Bronchial epithelial cell (primary cell): ENCODE results near the gene CCDC141. TPM values are rescaled to one million over a fixed set of nuclear protein-coding genes. Genes with fewer than 3 reads are reported as not detected.
A peak's percentile ranks its signal among the peaks of the same experiment; 100 is the strongest.

Experiments
- DNase-seq: peaks from one replicate; pipeline ENCODE4 v3.0.0-alpha.2; 2010; ENCODE audit warnings: low read depth
- FAIRE-seq: peaks from 2 replicates; lab custom pipeline; 2011; peaks lifted over from hg19 to GRCh38; lab: Jason Lieb, UNC
- H3K27me3 ChIP-seq: 2 replicates; pipeline ENCODE4 v1.5.1; 2011; ENCODE audit warnings: low read length; ENCODE audit not compliant: control insufficient read depth, insufficient read depth
- H3K36me3 ChIP-seq: 2 replicates; pipeline ENCODE4 v1.5.1; 2011; ENCODE audit warnings: low read length; ENCODE audit not compliant: control insufficient read depth, insufficient read depth
- H3K4me3 ChIP-seq: 2 replicates; pipeline ENCODE4 v1.5.1; 2011; ENCODE audit warnings: mild to moderate bottlenecking, low read depth, low read length, control low read depth
- CTCF ChIP-seq: IDR thresholded peaks from 2 replicates; pipeline ENCODE4 v1.5.1; 2011; ENCODE audit warnings: mild to moderate bottlenecking, moderate library complexity, low read length, control low read depth, inconsistent platforms; ENCODE audit not compliant: insufficient read depth, severe bottlenecking
- total RNA-seq: library from RNA; depleted of rRNA; stranded (reverse); fragments of >200 nt; gene quantifications from 2 replicates; pipeline ENCODE4 v1.2.1, GENCODE V29; 2014

The CCDC141 gene
- total RNA-seq, 1 donor from 2014 or later, result not detected

GRCh38 chr2:179031731-179032408, 18.1 kb downstream of the CCDC141 start:
- Histone ChIP-seq H3K4me3 (no peak overlapping the region), H3K36me3 (no peaks in the 10 kb centered on the region), H3K27me3 (no peaks in the 10 kb centered on the region)
- DNase-seq (no peak), FAIRE-seq (no peak)
- no peak for TF ChIP-seq CTCF

DNA sequence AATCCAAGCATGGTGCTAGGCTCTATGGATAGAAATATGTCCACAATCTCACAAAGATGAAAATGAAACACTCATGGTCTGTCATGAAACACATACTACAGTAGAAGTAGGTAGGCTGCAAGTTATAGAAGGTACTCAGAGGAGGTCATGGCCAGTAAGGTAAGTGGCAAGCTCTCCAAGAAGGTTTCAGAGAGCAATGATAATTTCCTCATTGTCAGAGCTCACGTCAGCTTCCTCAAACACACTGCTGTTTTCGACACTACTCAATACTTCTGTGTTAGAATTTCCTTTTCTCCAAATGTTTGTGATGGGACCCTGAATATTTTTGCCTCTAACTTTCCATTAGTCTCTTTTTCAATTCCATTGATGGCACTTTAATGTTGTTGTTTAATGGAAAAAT, 25.5 kb downstream of the CCDC141 start:
- FAIRE-seq (no peak), DNase-seq (no peak)
- H3K27me3 ChIP-seq, result no peaks in the 10 kb centered on the region
- no peaks in the 10 kb centered on the region for H3K36me3 ChIP-seq
- no peak for TF ChIP-seq CTCF
- H3K4me3 ChIP-seq, result no peak overlapping the region

- DNase-seq (no peak), FAIRE-seq (no peak)
- H3K36me3 ChIP-seq, result no peaks in the 10 kb centered on the region
- H3K4me3 ChIP-seq, result no peak overlapping the region
- H3K27me3 ChIP-seq, result no peaks in the 10 kb centered on the region
- TF ChIP-seq CTCF, result no peak
Observed at GRCh38 chr2:179022685-179023084, 27.3 kb downstream of the CCDC141 start.

GRCh38 chr2:179021258-179021657, 28.7 kb downstream of the CCDC141 start:
- H3K27me3 ChIP-seq, result no peaks in the 10 kb centered on the region
- TF ChIP-seq CTCF, result no peak
- FAIRE-seq, result no peak
- H3K36me3 ChIP-seq, result no peaks in the 10 kb centered on the region
- no peak overlapping the region for H3K4me3 ChIP-seq
- DNase-seq, result no peak

DNA sequence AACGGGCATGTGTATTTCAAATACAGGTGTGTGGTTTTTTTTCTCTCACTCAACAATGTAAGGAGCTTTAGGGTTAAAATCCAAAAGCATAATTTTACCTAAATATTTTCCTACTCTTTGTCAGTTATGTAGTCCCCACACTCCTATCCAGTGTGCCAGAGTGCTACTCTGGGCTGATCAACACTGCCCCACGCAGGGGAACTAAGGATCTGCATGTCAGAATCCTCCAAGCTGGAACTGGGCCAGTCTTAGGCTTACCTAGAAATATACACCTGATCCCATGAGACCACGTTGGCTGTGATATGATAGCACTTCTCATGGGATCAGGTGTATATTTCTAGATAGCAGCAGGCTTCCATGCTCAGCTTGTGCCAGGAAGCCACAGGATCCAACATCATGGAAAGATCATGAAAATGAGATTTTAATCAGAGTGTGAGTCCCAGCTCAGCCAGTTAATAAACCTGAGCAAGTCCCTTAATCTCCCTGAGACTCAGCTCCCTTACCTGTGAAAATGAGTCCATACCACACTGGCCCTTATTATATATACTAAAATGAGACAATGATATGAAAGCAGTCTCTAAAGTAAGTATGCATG, 29.7 kb downstream of the CCDC141 start:
- FAIRE-seq (no peak), DNase-seq (peak; percentile 44)
- TF ChIP-seq CTCF, result peak; percentile 67
- no peaks in the 10 kb centered on the region for H3K36me3 ChIP-seq
- H3K27me3 ChIP-seq, result no peaks in the 10 kb centered on the region
- no peak overlapping the region for H3K4me3 ChIP-seq
